Skeletal muscle tissue (tissue), 4 donors: ENCODE data around the gene MYO5C. TPM values are rescaled to one million over a fixed set of nuclear protein-coding genes. Genes with fewer than 3 reads are reported as not detected.

Experiments used
- H3K27ac ChIP-seq: one replicate; pipeline ENCODE4 v1.7.0; 2013; ENCODE audit warnings: mild to moderate bottlenecking, low read depth, low read length, inconsistent platforms
- H3K27me3 ChIP-seq, 3 donors: one replicate each; pipeline ENCODE4 v1.7.0; 2013; ENCODE audit warnings: low read length in 3 of 3; ENCODE audit not compliant: control insufficient read depth in 3 of 3, insufficient read depth in 3 of 3
- H3K36me3 ChIP-seq, 3 donors: one replicate each; pipeline ENCODE4 v1.7.0; 2013; ENCODE audit warnings: low read length in 3 of 3; ENCODE audit not compliant: control insufficient read depth in 3 of 3, insufficient read depth in 3 of 3
- H3K4me1 ChIP-seq, 3 donors: one replicate each; pipeline ENCODE4 v1.7.0; 2013; ENCODE audit warnings: low read length in 3 of 3, mild to moderate bottlenecking in 3 of 3; ENCODE audit not compliant: control insufficient read depth in 3 of 3, insufficient read depth in 3 of 3
- H3K4me3 ChIP-seq, 3 donors: one replicate each; pipeline ENCODE4 v1.7.0; 2013; ENCODE audit warnings: low read length in 3 of 3
- H3K9ac ChIP-seq, 3 donors: one replicate each; pipeline ENCODE4 v1.7.0; 2013; ENCODE audit warnings: low read length in 3 of 3, mild to moderate bottlenecking in 3 of 3, moderate library complexity in 2 of 3, low read depth in 1 of 3
- H3K9me3 ChIP-seq, 3 donors: one replicate each; pipeline ENCODE4 v1.7.0; 2013; ENCODE audit warnings: low read length in 3 of 3; ENCODE audit not compliant: control insufficient read depth in 3 of 3
- total RNA-seq: library from RNA; depleted of rRNA; stranded (reverse); fragments of >200 nt; gene quantifications from one replicate; pipeline ENCODE4 v1.2.3, GENCODE V29; 2014
- donor health status: Osteomylitis.

Gene MYO5C
- total RNA-seq, 1 donor from 2014 or later = 3.7 TPM

DNA sequence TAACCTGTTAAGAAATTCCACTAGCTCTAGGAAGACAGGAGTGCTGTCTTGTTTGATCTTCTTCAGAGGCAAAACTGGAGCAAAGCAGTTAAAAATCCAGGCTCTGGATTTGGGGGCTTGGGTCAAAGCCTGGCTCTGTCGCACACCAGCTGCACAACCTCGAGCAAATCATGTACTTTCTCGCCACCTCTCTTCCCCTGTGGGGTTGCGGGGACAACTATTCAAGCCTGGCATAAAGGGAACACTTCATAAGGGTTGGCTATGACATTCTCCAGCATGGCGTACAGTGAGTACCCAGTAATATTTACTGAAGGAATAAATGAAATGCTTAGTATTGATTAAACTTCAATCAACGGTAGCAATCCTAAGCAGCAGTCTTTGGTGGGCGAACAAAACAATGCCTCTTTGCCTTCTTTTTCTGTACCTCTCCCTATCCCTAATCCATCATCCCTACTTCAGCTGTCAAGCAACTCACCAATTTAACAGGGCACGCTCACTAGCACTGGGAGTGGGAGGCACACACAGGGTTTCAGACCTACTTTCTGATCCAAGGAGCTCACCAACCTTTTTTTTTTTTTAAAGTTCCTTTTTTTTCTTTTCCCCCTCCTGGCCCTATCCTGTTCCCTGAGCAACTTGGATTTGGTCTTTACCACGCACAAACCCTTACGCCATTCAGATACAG lies 137.4 kb downstream of the MYO5C start:
- no peak overlapping the region for H3K9ac ChIP-seq
- H3K36me3 ChIP-seq = no peaks in the 10 kb centered on the region
- peaks cover 0 to 4% (median 3%) of the 10 kb centered on the region in 3 donors for H3K4me1 ChIP-seq
- H3K27me3 ChIP-seq = no peaks in the 10 kb centered on the region
- no peaks in the 10 kb centered on the region for H3K9me3 ChIP-seq
- H3K4me3 ChIP-seq = no peak overlapping the region
- H3K27ac ChIP-seq = no peak overlapping the region

DNA sequence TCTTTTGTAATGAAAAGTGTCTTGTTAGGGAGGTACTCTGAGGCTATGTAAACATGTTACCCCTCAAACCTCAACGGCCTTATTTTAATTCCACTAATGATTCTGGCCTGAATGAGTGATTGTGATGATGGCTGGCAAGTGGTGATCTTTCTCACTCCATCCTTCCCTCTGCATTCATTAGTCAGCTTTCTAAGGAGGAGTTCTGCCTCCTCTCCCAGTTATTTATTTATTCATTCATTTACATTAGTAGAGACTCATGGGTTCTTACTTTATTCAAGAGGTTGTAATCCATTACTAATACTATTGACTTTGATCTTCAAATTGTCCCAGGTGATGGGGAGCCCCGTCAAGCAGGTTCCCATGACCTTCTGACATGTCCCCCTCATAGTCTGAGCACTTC lies 139.7 kb downstream of the MYO5C start:
- Histone ChIP-seq H3K36me3 (no peaks in the 10 kb centered on the region), H3K9me3 (no peaks in the 10 kb centered on the region), H3K27me3 (no peaks in the 10 kb centered on the region), H3K4me3 (no peak overlapping the region), H3K27ac (no peak overlapping the region), H3K4me1 (peaks cover 0 to 4% (median 3%) of the 10 kb centered on the region in 3 donors), H3K9ac (no peak overlapping the region)

DNA sequence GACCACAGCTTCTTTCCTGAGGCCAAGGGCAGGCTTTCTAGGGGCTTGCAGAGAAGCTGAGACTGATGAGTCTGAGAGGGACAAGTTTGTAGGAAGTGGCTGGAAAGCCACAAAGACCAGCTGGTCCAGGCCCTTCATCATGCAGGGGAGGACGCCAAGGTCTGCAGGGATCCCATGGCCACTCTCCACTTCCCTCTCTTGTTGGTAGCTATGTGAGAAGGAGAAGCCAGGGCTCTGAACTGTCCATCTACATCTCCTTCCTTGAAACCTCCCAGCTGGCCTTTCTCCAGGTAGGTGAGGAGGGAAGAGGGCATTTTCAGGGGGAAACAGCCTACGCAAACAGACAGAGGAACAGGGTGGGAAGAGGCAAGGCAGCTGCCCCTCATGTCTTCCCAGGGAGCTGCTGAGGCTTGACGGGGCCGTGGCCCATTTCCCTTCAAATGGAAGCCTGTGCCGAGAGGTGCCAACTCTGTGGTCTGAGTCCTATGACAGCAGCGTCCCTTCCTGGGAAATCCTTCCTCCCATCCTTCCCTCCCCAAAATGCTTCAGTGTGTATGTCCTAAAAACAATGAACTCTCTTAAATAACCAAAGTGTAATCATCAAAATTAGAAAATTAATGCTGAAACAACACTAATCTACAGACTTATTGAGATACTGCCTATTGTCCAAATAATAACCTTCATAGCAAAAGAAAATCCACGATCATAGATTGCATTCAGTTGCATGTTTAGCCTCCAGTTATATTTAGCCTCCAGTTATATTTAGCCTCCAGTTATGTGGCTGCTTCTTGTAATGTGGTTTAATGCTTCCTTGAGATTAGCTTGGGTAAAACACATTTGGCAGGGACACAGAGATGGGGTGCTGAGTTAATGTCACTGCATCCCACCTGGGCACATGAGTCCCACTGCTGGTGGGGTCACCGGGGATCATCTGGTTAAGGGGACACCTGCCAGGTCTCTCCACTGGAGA lies 140.4 kb downstream of the MYO5C start:
- peaks cover 0 to 4% (median 3%) of the 10 kb centered on the region in 3 donors for H3K4me1 ChIP-seq
- no peak overlapping the region for H3K27ac ChIP-seq
- no peaks in the 10 kb centered on the region for H3K9me3 ChIP-seq
- H3K9ac ChIP-seq = no peak overlapping the region
- no peaks in the 10 kb centered on the region for H3K27me3 ChIP-seq
- no peak overlapping the region for H3K4me3 ChIP-seq
- H3K36me3 ChIP-seq = no peaks in the 10 kb centered on the region

DNA sequence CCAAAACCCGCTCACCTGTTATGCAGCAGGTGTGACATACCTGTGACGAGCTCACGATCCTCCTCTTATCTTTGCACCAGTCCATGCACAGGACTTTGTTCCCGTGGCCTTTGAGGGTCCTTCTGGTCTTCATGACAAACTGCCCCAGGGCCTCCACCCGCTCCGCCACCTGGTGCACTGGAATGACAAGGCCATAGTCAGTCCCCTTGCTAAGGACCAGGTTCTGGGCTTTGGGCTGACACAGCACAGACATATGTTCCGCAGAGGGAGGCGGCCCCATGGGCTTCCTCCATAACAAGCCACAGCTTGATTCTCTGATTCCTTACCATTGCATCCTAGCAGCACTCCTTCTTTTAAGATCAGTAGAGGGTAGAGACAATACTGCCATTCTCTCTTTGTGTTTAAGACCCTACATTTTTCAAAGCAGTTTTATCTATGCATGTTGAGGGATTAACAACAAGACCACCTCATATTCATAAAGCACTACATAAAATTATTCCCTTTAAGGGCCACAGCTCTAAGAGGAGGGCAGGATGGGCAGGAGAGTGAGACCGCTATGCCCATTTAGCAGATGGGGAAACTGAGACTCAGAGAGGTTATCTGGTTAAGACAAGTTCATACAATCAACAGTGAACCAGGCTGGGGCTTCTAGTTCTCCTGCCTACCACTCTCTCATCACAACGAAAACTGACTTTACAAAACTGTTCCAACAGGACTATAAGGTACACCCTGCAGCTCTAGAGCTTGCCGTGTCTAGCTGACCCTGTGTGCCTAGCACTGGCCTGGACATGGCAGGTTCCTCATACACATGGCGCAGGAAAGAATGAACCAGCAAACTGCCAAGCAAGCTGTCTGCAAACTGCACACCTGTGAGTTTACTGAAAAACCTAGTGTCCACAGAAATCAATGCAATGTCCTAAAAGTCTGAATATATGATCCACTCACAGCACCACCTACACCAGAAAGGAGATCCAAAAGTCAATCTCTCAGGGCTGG lies 141.4 kb downstream of the MYO5C start:
- no peak overlapping the region for H3K27ac ChIP-seq
- H3K36me3 ChIP-seq = peaks cover 0 to 6% (median 4%) of the 10 kb centered on the region in 3 donors
- no peaks in the 10 kb centered on the region for H3K27me3 ChIP-seq
- H3K4me3 ChIP-seq = no peak overlapping the region
- no peaks in the 10 kb centered on the region for H3K9me3 ChIP-seq
- peaks cover 0 to 4% (median 3%) of the 10 kb centered on the region in 3 donors for H3K4me1 ChIP-seq
- no peak overlapping the region for H3K9ac ChIP-seq

DNA sequence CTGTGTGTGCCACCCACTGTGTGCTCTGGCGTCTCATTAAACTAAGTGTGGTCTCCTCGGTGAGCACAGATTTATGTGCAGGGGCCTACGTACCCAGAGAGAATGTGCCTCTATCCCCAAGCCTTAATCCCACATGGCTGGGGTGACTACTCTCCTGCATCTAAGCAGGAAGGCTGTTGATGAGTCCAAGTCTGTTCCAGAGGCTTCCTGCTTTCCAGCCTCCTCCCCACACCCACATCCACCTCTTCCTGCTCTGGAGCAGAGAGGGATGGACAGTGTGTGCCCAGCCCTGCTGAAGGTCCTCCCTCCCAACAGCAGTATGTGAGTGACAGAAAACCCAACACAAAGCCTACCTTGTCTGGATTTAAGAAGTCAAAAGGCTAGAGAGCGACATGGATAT lies 144.3 kb downstream of the MYO5C start:
- no peak overlapping the region for H3K27ac ChIP-seq
- H3K4me3 ChIP-seq = no peak overlapping the region
- no peaks in the 10 kb centered on the region for H3K27me3 ChIP-seq
- H3K4me1 ChIP-seq = peaks cover 0 to 4% (median 3%) of the 10 kb centered on the region in 3 donors
- no peak overlapping the region for H3K9ac ChIP-seq
- peaks cover 0 to 6% (median 4%) of the 10 kb centered on the region in 3 donors for H3K36me3 ChIP-seq
- H3K9me3 ChIP-seq = no peaks in the 10 kb centered on the region

DNA sequence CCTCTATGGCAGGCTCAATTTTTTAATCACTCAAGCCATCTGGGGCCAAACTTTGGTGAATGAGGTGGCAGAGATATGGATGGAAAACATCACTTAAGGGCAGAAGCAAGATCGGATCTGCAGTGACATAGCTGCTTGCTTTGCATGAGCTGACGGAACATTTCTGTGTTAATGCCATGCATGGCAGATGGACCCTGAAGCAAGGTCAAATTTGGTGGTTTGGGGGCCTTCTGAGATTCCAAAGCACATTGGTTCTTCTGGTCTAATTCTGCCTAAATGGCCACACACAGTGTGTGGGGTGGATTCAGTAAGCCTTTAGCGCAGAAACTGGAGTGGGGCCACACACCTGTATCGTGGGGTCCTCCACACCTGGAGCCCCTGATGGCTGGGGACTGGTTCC lies 144.7 kb downstream of the MYO5C start:
- Histone ChIP-seq H3K36me3 (peaks cover 0 to 6% (median 4%) of the 10 kb centered on the region in 3 donors), H3K27ac (no peak overlapping the region)

DNA sequence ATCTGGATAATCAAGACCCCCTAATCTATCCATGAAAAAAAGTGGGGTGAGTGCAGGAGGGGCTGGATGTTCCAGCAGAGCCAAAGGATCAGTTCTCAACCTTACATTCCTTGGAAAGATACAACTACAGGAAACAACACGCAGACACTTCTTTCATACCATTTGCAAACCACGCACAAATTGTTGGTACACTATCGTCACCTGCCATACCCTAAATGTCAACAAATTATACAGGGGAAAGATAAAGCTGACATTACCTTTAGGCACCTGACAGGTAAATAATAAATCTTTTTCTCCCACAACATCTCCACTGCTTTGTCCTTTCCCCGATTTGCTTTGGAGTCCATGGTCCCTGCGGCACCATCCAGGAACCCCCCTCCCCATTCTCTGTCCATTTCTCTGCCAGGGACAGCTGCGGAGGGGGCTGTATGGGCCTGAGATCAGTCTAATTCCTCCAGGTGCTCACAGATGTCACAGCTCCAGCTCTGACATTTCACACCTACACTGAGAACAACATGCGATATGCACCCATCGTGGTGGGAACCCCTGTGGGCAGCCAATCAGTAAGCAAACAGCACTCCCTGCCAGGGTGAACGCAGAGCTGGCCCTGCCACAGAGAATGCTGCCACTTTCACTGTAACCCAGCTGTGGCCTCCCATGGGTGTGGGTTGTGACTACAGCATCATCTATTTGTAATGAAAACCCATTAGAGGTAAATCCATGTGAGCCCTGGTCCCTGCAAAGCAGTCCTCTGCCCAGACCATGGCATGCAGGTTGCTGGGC lies 145.4 kb downstream of the MYO5C start:
- no peak overlapping the region for H3K9ac ChIP-seq
- no peak overlapping the region for H3K27ac ChIP-seq
- no peaks in the 10 kb centered on the region for H3K9me3 ChIP-seq
- peaks cover 0 to 6% (median 4%) of the 10 kb centered on the region in 3 donors for H3K36me3 ChIP-seq
- H3K27me3 ChIP-seq = no peaks in the 10 kb centered on the region
- peaks cover 0 to 2% (median 2%) of the 10 kb centered on the region in 3 donors for H3K4me1 ChIP-seq
- H3K4me3 ChIP-seq = no peak overlapping the region

More for the DNA sequence above, 144.7 kb downstream of the MYO5C start:
- peaks cover 0 to 4% (median 3%) of the 10 kb centered on the region in 3 donors for H3K4me1 ChIP-seq
- H3K9ac ChIP-seq = no peak overlapping the region
- H3K9me3 ChIP-seq = no peaks in the 10 kb centered on the region
- no peak overlapping the region for H3K4me3 ChIP-seq
- no peaks in the 10 kb centered on the region for H3K27me3 ChIP-seq

DNA sequence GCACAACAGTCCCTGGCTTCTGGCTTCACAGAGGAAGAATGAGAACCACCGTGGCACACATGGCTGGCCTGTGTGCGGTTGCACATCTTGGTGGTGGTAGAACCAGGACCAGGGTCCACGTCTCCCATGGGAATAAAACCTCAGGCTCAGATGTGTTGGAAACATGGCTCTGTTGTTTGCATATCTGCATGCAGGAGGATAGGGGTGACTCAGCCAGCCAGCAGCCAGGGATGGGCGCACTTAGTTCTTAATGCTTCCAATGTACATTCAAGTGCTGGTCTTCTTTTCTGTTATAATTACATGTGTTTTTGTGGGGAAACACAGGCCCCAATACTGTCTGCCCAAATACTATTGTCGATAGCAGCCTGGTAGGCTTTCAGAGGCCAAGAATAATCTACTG lies 147.2 kb downstream of the MYO5C start:
- Histone ChIP-seq H3K36me3 (peaks cover 0 to 6% (median 4%) of the 10 kb centered on the region in 3 donors), H3K9me3 (no peaks in the 10 kb centered on the region)

DNA sequence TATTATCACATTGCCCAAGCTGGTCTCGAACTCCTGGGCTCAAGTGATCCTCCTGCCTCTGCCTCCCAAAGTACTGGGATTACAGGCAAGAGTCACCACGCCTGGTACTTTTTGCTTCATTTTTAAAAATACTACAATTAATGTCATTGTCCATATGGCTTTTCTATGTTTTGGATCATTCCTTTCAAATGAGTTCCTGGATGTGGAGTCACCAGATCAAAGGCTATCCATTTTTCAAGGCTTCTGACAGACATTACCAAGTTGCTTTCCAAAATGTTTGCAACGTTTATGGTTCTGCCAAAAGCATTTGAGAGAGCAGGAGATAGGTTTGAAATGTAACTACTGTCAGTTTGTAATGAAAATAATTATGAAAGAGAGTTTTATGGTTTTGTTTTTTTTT lies 148.8 kb downstream of the MYO5C start:
- Histone ChIP-seq H3K4me1 (no peaks in the 10 kb centered on the region), H3K27me3 (no peaks in the 10 kb centered on the region), H3K36me3 (peaks cover 0 to 6% (median 4%) of the 10 kb centered on the region in 3 donors), H3K4me3 (no peak overlapping the region), H3K27ac (no peak overlapping the region), H3K9ac (no peak overlapping the region), H3K9me3 (no peaks in the 10 kb centered on the region)

More for the DNA sequence above, 147.2 kb downstream of the MYO5C start:
- Histone ChIP-seq H3K4me1 (no peaks in the 10 kb centered on the region), H3K9ac (no peak overlapping the region), H3K27me3 (no peaks in the 10 kb centered on the region), H3K27ac (no peak overlapping the region), H3K4me3 (no peak overlapping the region)
